GM23338 (cell line): ENCODE results near the gene UBASH3B. TPM values are rescaled to one million over a fixed set of nuclear protein-coding genes. Genes with fewer than 3 reads are reported as not detected.

Source experiments
- ATAC-seq: fragments of 200-7000 bp; cut with Tn5 transposase; 3 replicates; pipeline ENCODE4 v1.9.1; 2020
- DNase-seq: peaks from one replicate; pipeline ENCODE4 v3.0.0-alpha.2; 2015; ENCODE audit warnings: low spot score
- H2AFZ ChIP-seq: fragments of 200-600 bp; sonication (generic); 2 replicates; pipeline ENCODE4 v1.8.0; 2016; ENCODE audit warnings: antibody characterized with exemption, mild to moderate bottlenecking, moderate library complexity
- H3F3A ChIP-seq: fragments of 200-600 bp; sonication (generic); replicated peaks from 2 replicates; pipeline ENCODE4 v1.8.0; 2017; ENCODE audit warnings: antibody characterized with exemption, mixed run types, low read depth
- H3K27ac ChIP-seq: fragments of 200-600 bp; sonication (generic); 2 replicates; pipeline ENCODE4 v1.6.1; 2016; ENCODE audit warnings: low read depth
- H3K27me3 ChIP-seq: fragments of 200-600 bp; sonication (generic); 2 replicates; pipeline ENCODE4 v1.8.0; 2016; ENCODE audit warnings: mild to moderate bottlenecking, mixed run types, moderate library complexity; ENCODE audit not compliant: insufficient read depth
- H3K36me3 ChIP-seq: fragments of 200-600 bp; sonication (generic); 2 replicates; pipeline ENCODE4 v1.8.0; 2016; ENCODE audit warnings: mild to moderate bottlenecking; ENCODE audit not compliant: insufficient read depth
- H3K4me1 ChIP-seq: fragments of 200-600 bp; sonication (generic); 2 replicates; pipeline ENCODE4 v1.8.0; 2016; ENCODE audit warnings: mild to moderate bottlenecking, moderate library complexity; ENCODE audit not compliant: insufficient read depth
- H3K4me2 ChIP-seq: fragments of 200-600 bp; sonication (generic); 2 replicates; pipeline ENCODE4 v1.7.1; 2017; ENCODE audit warnings: mixed run types
- H3K4me3 ChIP-seq: fragments of 200-600 bp; sonication (generic); 2 replicates; pipeline ENCODE4 v1.6.1; 2016; ENCODE audit warnings: mixed run types
- H3K79me2 ChIP-seq: fragments of 200-600 bp; sonication (generic); replicated peaks from 2 replicates; pipeline ENCODE4 v1.8.0; 2017; ENCODE audit warnings: mild to moderate bottlenecking; ENCODE audit not compliant: insufficient read depth
- H3K9me2 ChIP-seq: fragments of 200-600 bp; sonication (generic); 2 replicates; pipeline ENCODE4 v1.8.0; 2017; ENCODE audit not compliant: insufficient read depth
- H4K20me1 ChIP-seq: fragments of 200-600 bp; sonication (generic); replicated peaks from 2 replicates; pipeline ENCODE4 v1.8.0; 2017; ENCODE audit warnings: mild to moderate bottlenecking; ENCODE audit not compliant: insufficient read depth
- H3K27ac Mint-ChIP-seq: 2 replicates; pipeline ENCODE4 v1.8.0; 2020; ENCODE audit warnings: inconsistent platforms, mild to moderate bottlenecking, moderate library complexity, mixed read lengths
- H3K27me3 Mint-ChIP-seq: 3 replicates; pipeline ENCODE4 v1.8.0; 2022; ENCODE audit warnings: low read depth, mild to moderate bottlenecking, moderate library complexity, mixed read lengths, inconsistent platforms; ENCODE audit not compliant: insufficient read depth, poor library complexity
- H3K36me3 Mint-ChIP-seq: 3 replicates; pipeline ENCODE4 v1.8.0; 2021; ENCODE audit warnings: low read depth, mild to moderate bottlenecking, inconsistent platforms, moderate library complexity, mixed read lengths
- H3K4me1 Mint-ChIP-seq: 3 replicates; pipeline ENCODE4 v1.8.0; 2020; ENCODE audit warnings: mild to moderate bottlenecking, inconsistent platforms, mixed read lengths
- H3K4me3 Mint-ChIP-seq: 3 replicates; pipeline ENCODE4 v1.8.0; 2021; ENCODE audit warnings: moderate library complexity, mild to moderate bottlenecking, inconsistent platforms, mixed read lengths
- H3K9me3 Mint-ChIP-seq: 3 replicates; pipeline ENCODE4 v1.8.0; 2020; ENCODE audit warnings: moderate library complexity, mild to moderate bottlenecking, inconsistent platforms, mixed read lengths
- CREB1 ChIP-seq: fragments of 250-450 bp; sonication (Bioruptor Pico); IDR thresholded peaks from 2 replicates; pipeline ENCODE4 v1.5.0; 2020; ENCODE audit warnings: low read depth, mild to moderate bottlenecking, moderate library complexity
- CTCF ChIP-seq, 2 experiments: fragments of 200-600 bp in 1 of 2; sonication (generic) in 1 of 2; conservative IDR thresholded peaks; 2 replicates each; pipeline versions ENCODE4 v1.5.1 to v1.6.1; 2016 to 2017; ENCODE audit warnings: antibody characterized with exemption in 2 of 2, low read depth in 2 of 2, mild to moderate bottlenecking in 2 of 2, moderate library complexity in 1 of 2
- EZH2 ChIP-seq: fragments of 200-600 bp; sonication (generic); IDR thresholded peaks from one replicate; pipeline ENCODE4 v1.8.0; 2017; ENCODE audit warnings: antibody characterized with exemption, mild to moderate bottlenecking, low read depth; ENCODE audit not compliant: unreplicated experiment
- EZH2phosphoT487 ChIP-seq: fragments of 200-600 bp; sonication (generic); IDR thresholded peaks from one replicate; pipeline ENCODE4 v1.8.1; 2018; ENCODE audit warnings: antibody characterized with exemption; ENCODE audit not compliant: unreplicated experiment
- JUNB ChIP-seq: IDR thresholded peaks from one replicate; pipeline ENCODE4 v1.6.1; 2016; ENCODE audit warnings: antibody characterized with exemption; ENCODE audit not compliant: unreplicated experiment
- NANOG ChIP-seq: IDR thresholded peaks from 2 replicates; pipeline ENCODE4 v1.6.1; 2016; ENCODE audit warnings: antibody characterized with exemption, borderline replicate concordance
- POLR2AphosphoS5 ChIP-seq: IDR thresholded peaks from 2 replicates; pipeline ENCODE4 v1.6.1; 2016; ENCODE audit warnings: antibody characterized with exemption, low read depth
- REST ChIP-seq: IDR thresholded peaks from one replicate; pipeline ENCODE4 v1.6.1; 2018; ENCODE audit warnings: antibody characterized with exemption; ENCODE audit not compliant: unreplicated experiment
- STAT1 ChIP-seq: IDR thresholded peaks from one replicate; pipeline ENCODE4 v1.6.1; 2016; ENCODE audit warnings: antibody characterized with exemption; ENCODE audit not compliant: unreplicated experiment
- ZNF114 ChIP-seq: fragments of 250-450 bp; sonication (Bioruptor Pico); IDR thresholded peaks from 2 replicates; pipeline ENCODE4 v1.5.0; 2020; ENCODE audit warnings: mild to moderate bottlenecking, moderate library complexity
- ZNF331 ChIP-seq: fragments of 250-450 bp; sonication (Bioruptor Pico); IDR thresholded peaks from 2 replicates; pipeline ENCODE4 v1.5.0; 2020; ENCODE audit warnings: low read depth, mild to moderate bottlenecking, moderate library complexity
- polyA plus RNA-seq: library from polyadenylated mRNA; unstranded; fragments of >200 nt; fragmentation: Nextera tagmentation; extraction: Ambion mirVana; gene quantifications from 2 replicates; pipeline ENCODE4 v1.2.1, GENCODE V29; 2016
- total RNA-seq: library from RNA; depleted of rRNA; stranded (reverse); fragments of >200 nt; shearing (Covaris generic); gene quantifications from 2 replicates; pipeline ENCODE4 v1.2.3, GENCODE V29; 2014
- TF ChIP-seq, protein P1 (sequence below): fragments of 250-450 bp; sonication (Bioruptor Pico); IDR thresholded peaks from 2 replicates; pipeline ENCODE4 v1.5.0; 2020; ENCODE audit warnings: mild to moderate bottlenecking, moderate library complexity
- TF ChIP-seq, protein P2 (sequence below): IDR thresholded peaks from 2 replicates; pipeline ENCODE4 v1.6.1; 2016; ENCODE audit warnings: antibody characterized with exemption

UBASH3B gene
- total and polyA plus RNA-seq, 2 experiments from 2014 or later = 2.1 to 12.0 TPM

DNA sequence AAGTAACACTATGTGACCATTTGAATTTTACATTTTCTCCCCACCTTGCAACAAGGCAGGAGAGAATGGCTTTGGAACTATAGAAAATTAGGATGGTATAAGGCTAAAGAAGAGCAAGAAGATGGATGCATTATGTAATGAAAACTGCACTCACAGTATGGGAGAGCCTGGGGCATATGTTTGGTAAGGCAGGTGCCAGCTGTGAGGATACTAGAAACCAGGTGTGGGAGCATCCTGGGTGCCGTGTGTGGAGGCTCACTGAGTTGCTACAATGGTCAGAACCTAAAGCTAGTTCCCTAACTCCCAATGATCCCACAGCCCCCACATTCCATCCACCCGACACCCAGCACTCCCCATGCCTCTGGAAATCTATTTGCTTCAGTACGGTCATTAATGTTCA is 42.9 kb downstream of the UBASH3B start:
- Mint-ChIP-seq H3K36me3 (no peaks in the 10 kb centered on the region), H3K4me1 (no peaks in the 10 kb centered on the region), H3K9me3 (no peaks in the 10 kb centered on the region), H3K27ac (no peak overlapping the region), H3K4me3 (no peak overlapping the region), H3K27me3 (no peaks in the 10 kb centered on the region)
- H3K4me3 ChIP-seq = no peak overlapping the region
- no peaks in the 10 kb centered on the region for H3K79me2 ChIP-seq
- H3F3A ChIP-seq = no peaks in the 10 kb centered on the region
- DNase-seq = no peak
- H3K4me1 ChIP-seq = no peaks in the 10 kb centered on the region
- no peak overlapping the region for H2AFZ ChIP-seq
- no peak overlapping the region for H3K4me2 ChIP-seq
- H3K27me3 ChIP-seq = no peaks in the 10 kb centered on the region
- H4K20me1 ChIP-seq = no peaks in the 10 kb centered on the region; the same call in 1 of the 2 replicates
- no peaks in the 10 kb centered on the region for H3K36me3 ChIP-seq
- TF ChIP-seq POLR2AphosphoS5 (no peak), REST (no peak), ZNF331 (no peak), CTCF (conservative IDR thresholded peaks at IDR 0.05; ENCODE audit: low read depth in 2 of 2) (no peak), STAT1 (no peak), NANOG (no peak), JUNB (no peak), EZH2 (no peak), CREB1 (CRISPR knock-in tag) (no peak), EZH2phosphoT487 (no peak), ZNF114 (no peak)
- TF ChIP-seq, protein P1, sequence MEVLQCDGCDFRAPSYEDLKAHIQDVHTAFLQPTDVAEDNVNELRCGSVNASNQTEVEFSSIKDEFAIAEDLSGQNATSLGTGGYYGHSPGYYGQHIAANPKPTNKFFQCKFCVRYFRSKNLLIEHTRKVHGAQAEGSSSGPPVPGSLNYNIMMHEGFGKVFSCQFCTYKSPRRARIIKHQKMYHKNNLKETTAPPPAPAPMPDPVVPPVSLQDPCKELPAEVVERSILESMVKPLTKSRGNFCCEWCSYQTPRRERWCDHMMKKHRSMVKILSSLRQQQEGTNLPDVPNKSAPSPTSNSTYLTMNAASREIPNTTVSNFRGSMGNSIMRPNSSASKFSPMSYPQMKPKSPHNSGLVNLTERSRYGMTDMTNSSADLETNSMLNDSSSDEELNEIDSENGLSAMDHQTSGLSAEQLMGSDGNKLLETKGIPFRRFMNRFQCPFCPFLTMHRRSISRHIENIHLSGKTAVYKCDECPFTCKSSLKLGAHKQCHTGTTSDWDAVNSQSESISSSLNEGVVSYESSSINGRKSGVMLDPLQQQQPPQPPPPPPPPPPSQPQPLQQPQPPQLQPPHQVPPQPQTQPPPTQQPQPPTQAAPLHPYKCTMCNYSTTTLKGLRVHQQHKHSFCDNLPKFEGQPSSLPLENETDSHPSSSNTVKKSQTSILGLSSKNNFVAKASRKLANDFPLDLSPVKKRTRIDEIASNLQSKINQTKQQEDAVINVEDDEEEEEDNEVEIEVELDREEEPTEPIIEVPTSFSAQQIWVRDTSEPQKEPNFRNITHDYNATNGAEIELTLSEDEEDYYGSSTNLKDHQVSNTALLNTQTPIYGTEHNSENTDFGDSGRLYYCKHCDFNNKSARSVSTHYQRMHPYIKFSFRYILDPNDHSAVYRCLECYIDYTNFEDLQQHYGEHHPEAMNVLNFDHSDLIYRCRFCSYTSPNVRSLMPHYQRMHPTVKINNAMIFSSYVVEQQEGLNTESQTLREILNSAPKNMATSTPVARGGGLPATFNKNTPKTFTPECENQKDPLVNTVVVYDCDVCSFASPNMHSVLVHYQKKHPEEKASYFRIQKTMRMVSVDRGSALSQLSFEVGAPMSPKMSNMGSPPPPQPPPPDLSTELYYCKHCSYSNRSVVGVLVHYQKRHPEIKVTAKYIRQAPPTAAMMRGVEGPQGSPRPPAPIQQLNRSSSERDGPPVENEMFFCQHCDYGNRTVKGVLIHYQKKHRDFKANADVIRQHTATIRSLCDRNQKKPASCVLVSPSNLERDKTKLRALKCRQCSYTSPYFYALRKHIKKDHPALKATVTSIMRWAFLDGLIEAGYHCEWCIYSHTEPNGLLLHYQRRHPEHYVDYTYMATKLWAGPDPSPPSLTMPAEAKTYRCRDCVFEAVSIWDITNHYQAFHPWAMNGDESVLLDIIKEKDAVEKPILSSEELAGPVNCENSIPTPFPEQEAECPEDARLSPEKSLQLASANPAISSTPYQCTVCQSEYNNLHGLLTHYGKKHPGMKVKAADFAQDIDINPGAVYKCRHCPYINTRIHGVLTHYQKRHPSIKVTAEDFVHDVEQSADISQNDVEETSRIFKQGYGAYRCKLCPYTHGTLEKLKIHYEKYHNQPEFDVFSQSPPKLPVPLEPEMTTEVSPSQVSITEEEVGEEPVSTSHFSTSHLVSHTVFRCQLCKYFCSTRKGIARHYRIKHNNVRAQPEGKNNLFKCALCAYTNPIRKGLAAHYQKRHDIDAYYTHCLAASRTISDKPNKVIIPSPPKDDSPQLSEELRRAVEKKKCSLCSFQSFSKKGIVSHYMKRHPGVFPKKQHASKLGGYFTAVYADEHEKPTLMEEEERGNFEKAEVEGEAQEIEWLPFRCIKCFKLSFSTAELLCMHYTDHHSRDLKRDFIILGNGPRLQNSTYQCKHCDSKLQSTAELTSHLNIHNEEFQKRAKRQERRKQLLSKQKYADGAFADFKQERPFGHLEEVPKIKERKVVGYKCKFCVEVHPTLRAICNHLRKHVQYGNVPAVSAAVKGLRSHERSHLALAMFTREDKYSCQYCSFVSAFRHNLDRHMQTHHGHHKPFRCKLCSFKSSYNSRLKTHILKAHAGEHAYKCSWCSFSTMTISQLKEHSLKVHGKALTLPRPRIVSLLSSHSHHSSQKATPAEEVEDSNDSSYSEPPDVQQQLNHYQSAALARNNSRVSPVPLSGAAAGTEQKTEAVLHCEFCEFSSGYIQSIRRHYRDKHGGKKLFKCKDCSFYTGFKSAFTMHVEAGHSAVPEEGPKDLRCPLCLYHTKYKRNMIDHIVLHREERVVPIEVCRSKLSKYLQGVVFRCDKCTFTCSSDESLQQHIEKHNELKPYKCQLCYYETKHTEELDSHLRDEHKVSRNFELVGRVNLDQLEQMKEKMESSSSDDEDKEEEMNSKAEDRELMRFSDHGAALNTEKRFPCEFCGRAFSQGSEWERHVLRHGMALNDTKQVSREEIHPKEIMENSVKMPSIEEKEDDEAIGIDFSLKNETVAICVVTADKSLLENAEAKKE (CRISPR knock-in tag) = no peak
- TF ChIP-seq, protein P2, sequence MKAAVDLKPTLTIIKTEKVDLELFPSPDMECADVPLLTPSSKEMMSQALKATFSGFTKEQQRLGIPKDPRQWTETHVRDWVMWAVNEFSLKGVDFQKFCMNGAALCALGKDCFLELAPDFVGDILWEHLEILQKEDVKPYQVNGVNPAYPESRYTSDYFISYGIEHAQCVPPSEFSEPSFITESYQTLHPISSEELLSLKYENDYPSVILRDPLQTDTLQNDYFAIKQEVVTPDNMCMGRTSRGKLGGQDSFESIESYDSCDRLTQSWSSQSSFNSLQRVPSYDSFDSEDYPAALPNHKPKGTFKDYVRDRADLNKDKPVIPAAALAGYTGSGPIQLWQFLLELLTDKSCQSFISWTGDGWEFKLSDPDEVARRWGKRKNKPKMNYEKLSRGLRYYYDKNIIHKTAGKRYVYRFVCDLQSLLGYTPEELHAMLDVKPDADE = no peak
- no peak for ATAC-seq
- H3K9me2 ChIP-seq = no peaks in the 10 kb centered on the region
- H3K27ac ChIP-seq = no peak overlapping the region
